Thyroid gland (tissue), 4 donors: ENCODE measurements around the gene MORN1. TPM values are rescaled to one million over a fixed set of nuclear protein-coding genes. Genes with fewer than 3 reads are reported as not detected.

ENCODE experiments used
- DNase-seq, 2 donors: peaks; one replicate each; pipeline ENCODE4 v3.0.0-alpha.2; 2019
- H3K27ac ChIP-seq, 3 donors: fragments of 200-600 bp; sonication (generic); 1 replicate in 2 of 3; 2 replicates in 1 of 3; pipeline ENCODE4 v1.5.1; 2016 to 2019; ENCODE audit warnings: mild to moderate bottlenecking in 1 of 3, moderate library complexity in 1 of 3
- H3K27me3 ChIP-seq: fragments of 200-600 bp; sonication (generic); one replicate; pipeline ENCODE4 v1.5.1; 2019
- H3K36me3 ChIP-seq, 2 donors: fragments of 200-600 bp; sonication (generic); one replicate each; pipeline ENCODE4 v1.5.1; 2016 to 2019
- H3K4me1 ChIP-seq, 2 donors: fragments of 200-600 bp; sonication (generic); one replicate each; pipeline ENCODE4 v1.5.1; 2017 to 2019
- H3K4me3 ChIP-seq, 3 donors: fragments of 200-600 bp; sonication (generic); replicated peaks in 1 of 3; 1 replicate in 2 of 3; 2 replicates in 1 of 3; pipeline ENCODE4 v1.5.1; 2016; ENCODE audit warnings: mild to moderate bottlenecking in 1 of 3
- H3K9me3 ChIP-seq: fragments of 200-600 bp; sonication (generic); one replicate; pipeline ENCODE4 v1.5.1; 2017
- CTCF ChIP-seq, 6 experiments: fragments of 200-600 bp in 3 of 6; fragments of 450-650 bp in 3 of 6; sonication (generic) in 3 of 6; IDR thresholded peaks; one replicate each; pipeline ENCODE4 v1.5.1; 2016 to 2019; ENCODE audit warnings: antibody characterized with exemption in 6 of 6, mild to moderate bottlenecking in 2 of 6, inconsistent platforms in 1 of 6, moderate library complexity in 1 of 6
- POLR2A ChIP-seq, 2 donors: fragments of 450-650 bp; IDR thresholded peaks; one replicate each; pipeline ENCODE4 v1.6.1; 2017; ENCODE audit warnings: antibody characterized with exemption in 2 of 2, mild to moderate bottlenecking in 2 of 2, moderate library complexity in 1 of 2
- WGBS, 2 donors: methylation state at CpG; one replicate each; pipeline ENCODE4 v1.1.5; 2017; 5-methylcytosine and 5-hydroxymethylcytosine counted together
- intact Hi-C: fragments of 100-400 bp; cut with DNase I; formaldehyde crosslinking; loops from one replicate; pipeline ENCODE4 v1.15.1; 2023
- total RNA-seq, 4 donors: library from RNA; depleted of rRNA; stranded (reverse); fragments of >200 nt; gene quantifications; one replicate each; pipeline ENCODE4 v1.2.3, GENCODE V29; 2016

MORN1 gene
- total RNA-seq, 4 donors from 2014 or later = 23.3 to 45.3 (median 33.8) TPM

- no peaks in the 10 kb centered on the region for H3K9me3 ChIP-seq
- intact Hi-C loops = no loop called here
- TF ChIP-seq CTCF (IDR thresholded peaks at IDR 0.05) = no peak
- TF ChIP-seq POLR2A (IDR thresholded peaks at IDR 0.05) = no peak
- peak overlapping the region in 1 of 3 donors; percentile 20 for H3K27ac ChIP-seq
- no peak overlapping the region for H3K4me3 ChIP-seq
- DNase-seq = peak; percentile 44 to 47
- H3K36me3 ChIP-seq = no peaks in the 10 kb centered on the region
- H3K27me3 ChIP-seq = no peaks in the 10 kb centered on the region
- WGBS, 2 donors = 69 to 83% methylated on average over 11 to 15 of the region's 15 CpGs
- peaks cover 32 to 59% of the 10 kb centered on the region in 2 donors for H3K4me1 ChIP-seq
Measured at GRCh38 chr1:2286923-2287322, 104.4 kb downstream of the MORN1 start.

- H3K36me3 ChIP-seq = no peaks in the 10 kb centered on the region
- no peak overlapping the region for H3K27ac ChIP-seq
- H3K4me3 ChIP-seq = no peak overlapping the region
- WGBS, 2 donors = 94 to 95% methylated on average over 9 of the region's 9 CpGs
- DNase-seq = no peak
- TF ChIP-seq CTCF (IDR thresholded peaks at IDR 0.05) = no peak
- no peak for TF ChIP-seq POLR2A (IDR thresholded peaks at IDR 0.05)
- H3K4me1 ChIP-seq = peaks cover 19 to 43% of the 10 kb centered on the region in 2 donors
- H3K27me3 ChIP-seq = no peaks in the 10 kb centered on the region
- intact Hi-C loops = no loop called here
- no peaks in the 10 kb centered on the region for H3K9me3 ChIP-seq
Measured at GRCh38 chr1:2284932-2285331, 106.4 kb downstream of the MORN1 start.

- Histone ChIP-seq H3K4me1 (peaks cover 21 to 43% of the 10 kb centered on the region in 2 donors), H3K27ac (no peak overlapping the region), H3K36me3 (no peaks in the 10 kb centered on the region), H3K9me3 (no peaks in the 10 kb centered on the region), H3K4me3 (no peak overlapping the region), H3K27me3 (no peaks in the 10 kb centered on the region)
- WGBS, 2 donors = 75 to 83% methylated on average over 22 to 27 of the region's 27 CpGs
- DNase-seq = no peak
- intact Hi-C loops = no loop called here
- TF ChIP-seq CTCF (IDR thresholded peaks at IDR 0.05) (no peak), POLR2A (IDR thresholded peaks at IDR 0.05) (no peak)
Measured at GRCh38 chr1:2283991-2284895, 107.1 kb downstream of the MORN1 start.

- no peak for DNase-seq
- Histone ChIP-seq H3K9me3 (no peaks in the 10 kb centered on the region), H3K36me3 (no peaks in the 10 kb centered on the region), H3K27ac (no peak overlapping the region), H3K4me1 (peaks cover 21 to 43% of the 10 kb centered on the region in 2 donors), H3K4me3 (no peak overlapping the region), H3K27me3 (no peaks in the 10 kb centered on the region)
- intact Hi-C loops = no loop called here
- 77 to 80% methylated on average over 13 to 16 of the region's 21 CpGs for WGBS, 2 donors
- TF ChIP-seq POLR2A (IDR thresholded peaks at IDR 0.05) (no peak), CTCF (IDR thresholded peaks at IDR 0.05) (no peak)
Measured at GRCh38 chr1:2283371-2283990, 107.9 kb downstream of the MORN1 start.
